H9 (cell line): ENCODE data around the gene RBBP7. TPM values are rescaled to one million over a fixed set of nuclear protein-coding genes. Genes with fewer than 3 reads are reported as not detected.

Experiments used
- DNase-seq: peaks from one replicate; pipeline ENCODE4 v3.0.0-alpha.2; 2017
- H2AFZ ChIP-seq: one replicate; pipeline ENCODE4 v1.6.1; 2013; ENCODE audit warnings: mild to moderate bottlenecking, low read length, control low read depth, moderate library complexity
- H2AK5ac ChIP-seq: 2 replicates; pipeline ENCODE4 v1.6.1; 2013; ENCODE audit warnings: low read length, control low read depth, mixed read lengths; ENCODE audit not compliant: insufficient read length
- H2BK120ac ChIP-seq: one replicate; pipeline ENCODE4 v1.6.1; 2013; ENCODE audit warnings: low read depth, mild to moderate bottlenecking, low read length, control low read depth, inconsistent platforms; ENCODE audit not compliant: poor library complexity, severe bottlenecking
- H2BK12ac ChIP-seq: 2 replicates; pipeline ENCODE4 v1.6.1; 2013; ENCODE audit warnings: low read length, control low read depth, mixed read lengths, low read depth; ENCODE audit not compliant: insufficient read length
- H2BK15ac ChIP-seq: 2 replicates; pipeline ENCODE4 v1.6.1; 2013; ENCODE audit warnings: low read depth, low read length, control low read depth
- H2BK20ac ChIP-seq: one replicate; pipeline ENCODE4 v1.6.1; 2013; ENCODE audit warnings: low read depth, mild to moderate bottlenecking, low read length, control low read depth, inconsistent platforms; ENCODE audit not compliant: poor library complexity, severe bottlenecking
- H2BK5ac ChIP-seq: 2 replicates; pipeline ENCODE4 v1.6.1; 2013; ENCODE audit warnings: low read length, control low read depth, mixed read lengths; ENCODE audit not compliant: insufficient read length
- H3K14ac ChIP-seq: 2 replicates; pipeline ENCODE4 v1.6.1; 2013; ENCODE audit warnings: low read length, control low read depth; ENCODE audit not compliant: insufficient read depth
- H3K18ac ChIP-seq: 2 replicates; pipeline ENCODE4 v1.6.1; 2013; ENCODE audit warnings: low read depth, mild to moderate bottlenecking, mixed read lengths, low read length, control low read depth; ENCODE audit not compliant: insufficient read length
- H3K23ac ChIP-seq: 2 replicates; pipeline ENCODE4 v1.6.1; 2013; ENCODE audit warnings: low read length, control low read depth, mixed read lengths, low read depth; ENCODE audit not compliant: insufficient read length
- H3K23me2 ChIP-seq: 2 replicates; pipeline ENCODE4 v1.6.1; 2013; ENCODE audit warnings: low read depth, mild to moderate bottlenecking, mixed read lengths, low read length, control low read depth; ENCODE audit not compliant: insufficient read length, poor library complexity, severe bottlenecking
- H3K27ac ChIP-seq: 2 replicates; pipeline ENCODE4 v1.5.1; 2013; ENCODE audit warnings: low read length, control low read depth, mixed read lengths, low read depth; ENCODE audit not compliant: insufficient read length
- H3K27me3 ChIP-seq: 2 replicates; pipeline ENCODE4 v1.6.1; 2013; ENCODE audit warnings: low read length, control low read depth, inconsistent platforms; ENCODE audit not compliant: insufficient read depth
- H3K4ac ChIP-seq: 2 replicates; pipeline ENCODE4 v1.6.1; 2013; ENCODE audit warnings: low read depth, mild to moderate bottlenecking, control low read depth, inconsistent platforms, low read length, moderate library complexity
- H3K4me1 ChIP-seq: 2 replicates; pipeline ENCODE4 v1.6.1; 2013; ENCODE audit warnings: low read length, control low read depth, inconsistent platforms; ENCODE audit not compliant: insufficient read depth
- H3K4me2 ChIP-seq: 2 replicates; pipeline ENCODE4 v1.6.1; 2013; ENCODE audit warnings: low read length, control low read depth, mixed read lengths; ENCODE audit not compliant: insufficient read length, insufficient read depth
- H3K56ac ChIP-seq: 2 replicates; pipeline ENCODE4 v1.6.1; 2013; ENCODE audit warnings: low read depth, mild to moderate bottlenecking, mixed read lengths, low read length, control low read depth; ENCODE audit not compliant: insufficient read length
- H3K79me1 ChIP-seq: 2 replicates; pipeline ENCODE4 v1.6.1; 2013; ENCODE audit warnings: low read depth, mild to moderate bottlenecking, moderate library complexity, low read length, control low read depth, inconsistent platforms; ENCODE audit not compliant: insufficient read depth, poor library complexity, severe bottlenecking
- H3K79me2 ChIP-seq: 2 replicates; pipeline ENCODE4 v1.6.1; 2013; ENCODE audit warnings: low read length, control low read depth, inconsistent platforms; ENCODE audit not compliant: insufficient read depth
- H3K9ac ChIP-seq: 2 replicates; pipeline ENCODE4 v1.6.1; 2013; ENCODE audit warnings: low read length, control low read depth, mixed read lengths; ENCODE audit not compliant: insufficient read length; ENCODE audit errors: extremely low read depth
- H3K9me3 ChIP-seq: one replicate; pipeline ENCODE4 v1.6.1; 2013; ENCODE audit warnings: low read depth, low read length, inconsistent platforms; ENCODE audit not compliant: control insufficient read depth
- H3T11ph ChIP-seq: one replicate; pipeline ENCODE4 v1.6.1; 2013; ENCODE audit warnings: mild to moderate bottlenecking, low read length, control low read depth, inconsistent platforms
- H4K20me1 ChIP-seq: one replicate; pipeline ENCODE4 v1.6.1; 2013; ENCODE audit not compliant: control insufficient read depth, insufficient read length, insufficient read depth
- H4K5ac ChIP-seq: 2 replicates; pipeline ENCODE4 v1.6.1; 2013; ENCODE audit warnings: low read depth, mild to moderate bottlenecking, mixed read lengths, low read length, control low read depth; ENCODE audit not compliant: insufficient read length
- H4K8ac ChIP-seq: replicated peaks from 2 replicates; pipeline ENCODE4 v1.6.1; 2013; ENCODE audit warnings: low read length, control low read depth, mixed read lengths, low read depth; ENCODE audit not compliant: insufficient read length
- H4K91ac ChIP-seq: 2 replicates; pipeline ENCODE4 v1.6.1; 2013; ENCODE audit warnings: low read depth, mild to moderate bottlenecking, moderate library complexity, mixed read lengths, low read length, control low read depth; ENCODE audit not compliant: insufficient read length
- H3K27ac Mint-ChIP-seq, 3 experiments: 2 replicates in 2 of 3; 3 replicates in 1 of 3; pipeline ENCODE4 v1.8.0; 2020 to 2021; ENCODE audit warnings: mixed read lengths in 3 of 3, mild to moderate bottlenecking in 1 of 3, moderate library complexity in 1 of 3
- H3K27me3 Mint-ChIP-seq: 2 replicates; pipeline ENCODE4 v1.8.0; 2021; ENCODE audit warnings: low read depth, mild to moderate bottlenecking, moderate library complexity, mixed read lengths
- H3K36me3 Mint-ChIP-seq, 3 experiments: 2 replicates in 2 of 3; 3 replicates in 1 of 3; pipeline ENCODE4 v1.8.0; 2020 to 2021; ENCODE audit warnings: low read depth in 3 of 3, mixed read lengths in 3 of 3; ENCODE audit not compliant: insufficient read depth in 1 of 3
- H3K4me1 Mint-ChIP-seq, 2 experiments: 2 replicates each; pipeline ENCODE4 v1.8.0; 2020; ENCODE audit warnings: mixed read lengths in 2 of 2
- H3K4me3 Mint-ChIP-seq, 2 experiments: 2 replicates in 1 of 2; 3 replicates in 1 of 2; pipeline ENCODE4 v1.8.0; 2020 to 2021; ENCODE audit warnings: mild to moderate bottlenecking in 2 of 2, mixed read lengths in 2 of 2, moderate library complexity in 1 of 2
- H3K9me3 Mint-ChIP-seq, 2 experiments: 2 replicates in 1 of 2; 3 replicates in 1 of 2; pipeline ENCODE4 v1.8.0; 2020; ENCODE audit warnings: mild to moderate bottlenecking in 2 of 2, mixed read lengths in 2 of 2, moderate library complexity in 1 of 2
- CTCF ChIP-seq: fragments of 200-600 bp; sonication (generic); conservative IDR thresholded peaks from 3 replicates; pipeline ENCODE4 v1.8.0; 2021; ENCODE audit warnings: antibody characterized with exemption, mild to moderate bottlenecking
- WGBS: extraction: QIAGEN DNeasy Blood & Tissue Kit; methylation state at CpG from one replicate; pipeline ENCODE4 v1.1.7; 2013; ENCODE audit warnings: missing lambda C conversion rate, low lambda C conversion rate, mixed read lengths; ENCODE audit not compliant: insufficient read length; ENCODE audit errors: extremely low coverage; 5-methylcytosine and 5-hydroxymethylcytosine counted together
- total RNA-seq: library from RNA; stranded (reverse); gene quantifications from 2 replicates; pipeline ENCODE4 v1.2.1, GENCODE V29; 2021

Gene RBBP7
- total RNA-seq, 1 experiment from 2014 or later = 249 TPM

- no peak overlapping the region for H3K4me2 ChIP-seq
- no peak overlapping the region for H2AK5ac ChIP-seq
- no peak overlapping the region for H3K18ac ChIP-seq
- H4K5ac ChIP-seq = no peak overlapping the region
- no peak for TF ChIP-seq CTCF
- no peak overlapping the region for H3K9ac ChIP-seq
- no peak overlapping the region for H2BK120ac ChIP-seq
- no peaks in the 10 kb centered on the region; the same call in 1 of the 2 replicates for H3K4me1 ChIP-seq
- no peak overlapping the region for H3K23ac ChIP-seq
- no peak overlapping the region for H3K27ac ChIP-seq
- no peak overlapping the region for H2BK15ac ChIP-seq
- no peak overlapping the region for H2BK20ac ChIP-seq
- Mint-ChIP-seq H3K4me1 (peaks cover 20 to 24% of the 10 kb centered on the region in 2 experiments), H3K9me3 (no peaks in the 10 kb centered on the region), H3K27me3 (no peaks in the 10 kb centered on the region), H3K4me3 (no peak overlapping the region), H3K36me3 (peaks cover 20 to 38% (median 26%) of the 10 kb centered on the region in 3 experiments; a peak in 6 of 7 replicates), H3K27ac (peak overlapping the region in 2 of 3 experiments; percentile 0 to 15; a peak in 2 of 7 replicates)
- H3T11ph ChIP-seq = no peak overlapping the region
- no peak overlapping the region for H4K91ac ChIP-seq
- no peak overlapping the region for H2BK12ac ChIP-seq
- DNase-seq = no peak
- H3K9me3 ChIP-seq = no peaks in the 10 kb centered on the region
- no peak overlapping the region for H2BK5ac ChIP-seq
- H4K20me1 ChIP-seq = no peaks in the 10 kb centered on the region
- H3K27me3 ChIP-seq = no peaks in the 10 kb centered on the region
- no peak overlapping the region for H3K4ac ChIP-seq
- H3K79me1 ChIP-seq = peaks cover 17% of the 10 kb centered on the region
- no peak overlapping the region for H2AFZ ChIP-seq
- H4K8ac ChIP-seq = no peak overlapping the region
- no CpG with 5 or more reads among the region's 4 CpGs for WGBS
- no peak overlapping the region for H3K14ac ChIP-seq
- H3K79me2 ChIP-seq = peaks cover 33% of the 10 kb centered on the region; the same call in 1 of the 2 replicates
- H3K56ac ChIP-seq = no peak overlapping the region
- H3K23me2 ChIP-seq = no peaks in the 10 kb centered on the region
Observed at GRCh38 chrX:16807976-16808542, 62.1 kb downstream of the RBBP7 start.
